Measurements from ENCODE around the gene ATP1A1.

Gene ATP1A1

GRCh38 chr1:116360429-116361173 lies 12.4 kb upstream of the ATP1A1 start:
- H3K4me3 ChIP-seq (replicated peaks; ENCODE audit: low read depth, low read length) = no peak overlapping the region
- peak; percentile 58 for DNase-seq (ENCODE audit: low read depth)
- TF ChIP-seq CTCF (IDR thresholded peaks at IDR 0.05; ENCODE audit: low read length, missing control alignments) = peak; percentile 37

DNA sequence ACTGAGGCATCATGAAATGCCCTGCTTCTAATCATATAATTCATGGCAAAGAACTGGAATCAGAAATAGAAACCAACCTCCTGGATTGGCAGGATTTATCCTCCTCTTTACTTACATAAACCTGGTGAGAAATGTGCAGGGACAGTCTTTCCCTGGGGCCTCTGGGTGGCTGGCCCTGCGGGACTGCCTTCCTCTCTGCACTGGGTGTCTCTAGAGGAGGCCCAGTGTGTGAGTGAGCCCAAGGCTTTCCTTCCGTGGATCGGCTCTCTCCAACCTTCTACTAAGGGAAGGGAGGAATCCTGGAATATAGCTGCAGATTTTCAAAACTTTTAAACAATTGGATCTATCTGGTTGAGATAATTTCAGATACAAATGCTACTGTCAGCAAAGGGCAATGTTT lies 11.4 kb upstream of the ATP1A1 start:
- no peak overlapping the region for H3K4me3 ChIP-seq (replicated peaks; ENCODE audit: low read depth, low read length)
- no peak for DNase-seq (ENCODE audit: low read depth)

DNA sequence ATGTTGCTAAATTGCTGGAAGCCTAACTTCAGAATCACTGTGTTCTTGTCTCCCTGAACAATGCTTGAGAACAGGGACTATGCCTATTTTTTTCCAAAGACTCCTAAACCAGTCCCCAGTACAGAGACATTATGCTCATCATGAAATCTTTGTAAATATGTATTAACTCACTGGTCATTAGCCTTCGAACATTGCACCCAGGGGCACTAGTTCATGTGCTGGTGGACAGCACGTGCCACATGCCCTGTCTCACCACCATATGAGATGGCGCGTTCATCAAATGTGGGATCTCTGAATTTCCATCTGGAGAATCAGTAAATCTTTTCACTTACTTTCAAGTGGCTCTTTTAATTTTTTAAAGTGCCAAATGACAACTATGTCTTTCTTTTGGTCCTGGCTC lies 11.0 kb upstream of the ATP1A1 start:
- no peak overlapping the region for H3K4me3 ChIP-seq (replicated peaks; ENCODE audit: low read depth, low read length)
- no peak for DNase-seq (ENCODE audit: low read depth)
- TF ChIP-seq CTCF (IDR thresholded peaks at IDR 0.05; ENCODE audit: low read length, missing control alignments) = no peak

More for the DNA sequence above, 11.4 kb upstream of the ATP1A1 start:
- no peak for TF ChIP-seq CTCF (IDR thresholded peaks at IDR 0.05; ENCODE audit: low read length, missing control alignments)

GRCh38 chr1:116365353-116365780 lies 7.7 kb upstream of the ATP1A1 start:
- DNase-seq (ENCODE audit: low read depth) = no peak
- H3K4me3 ChIP-seq (replicated peaks; ENCODE audit: low read depth, low read length) = no peak overlapping the region
- no peak for TF ChIP-seq CTCF (IDR thresholded peaks at IDR 0.05; ENCODE audit: low read length, missing control alignments)

- H3K4me3 ChIP-seq (replicated peaks; ENCODE audit: low read depth, low read length) = no peak overlapping the region
- TF ChIP-seq CTCF (IDR thresholded peaks at IDR 0.05; ENCODE audit: low read length, missing control alignments) = no peak
- no peak for DNase-seq (ENCODE audit: low read depth)
Measured at GRCh38 chr1:116365857-116366256, 7.2 kb upstream of the ATP1A1 start.

GRCh38 chr1:116367256-116367945 lies 5.6 kb upstream of the ATP1A1 start:
- no peak overlapping the region for H3K4me3 ChIP-seq (replicated peaks; ENCODE audit: low read depth, low read length)
- no peak for TF ChIP-seq CTCF (IDR thresholded peaks at IDR 0.05; ENCODE audit: low read length, missing control alignments)
- no peak for DNase-seq (ENCODE audit: low read depth)
